Measurements from ENCODE around the gene FOXJ1.

FOXJ1 gene

GRCh38 chr17:76130473-76130872 lies 10.6 kb downstream of the FOXJ1 start:
- no peak for TF ChIP-seq FOXP2 (optimal IDR thresholded peaks at IDR 0.05; ENCODE audit: borderline replicate concordance, extremely low read depth, extremely low read length, insufficient read depth)
- no peak for TF ChIP-seq POLR2AphosphoS5 (IDR thresholded peaks at IDR 0.05; ENCODE audit: low read depth, low read length)
- no peak for TF ChIP-seq SIN3A (IDR thresholded peaks at IDR 0.05; ENCODE audit: borderline replicate concordance, insufficient read depth, low read length)
- TF ChIP-seq TAF1 (IDR thresholded peaks at IDR 0.05; ENCODE audit: borderline replicate concordance, insufficient read depth, low read length): no peak
- TF ChIP-seq REST (IDR thresholded peaks at IDR 0.05; ENCODE audit: insufficient read depth in 1 of 2, low read depth in 2 of 2, low read length in 2 of 2): no peak

GRCh38 chr17:76125922-76126321 lies 15.1 kb downstream of the FOXJ1 start:
- no peak for TF ChIP-seq FOXP2 (optimal IDR thresholded peaks at IDR 0.05; ENCODE audit: borderline replicate concordance, extremely low read depth, extremely low read length, insufficient read depth)
- no peak for TF ChIP-seq TAF1 (IDR thresholded peaks at IDR 0.05; ENCODE audit: borderline replicate concordance, insufficient read depth, low read length)
- TF ChIP-seq POLR2AphosphoS5 (IDR thresholded peaks at IDR 0.05; ENCODE audit: low read depth, low read length): no peak
- no peak for TF ChIP-seq REST (IDR thresholded peaks at IDR 0.05; ENCODE audit: insufficient read depth in 1 of 2, low read depth in 2 of 2, low read length in 2 of 2)
- no peak for TF ChIP-seq SIN3A (IDR thresholded peaks at IDR 0.05; ENCODE audit: borderline replicate concordance, insufficient read depth, low read length)

- TF ChIP-seq TAF1 (IDR thresholded peaks at IDR 0.05; ENCODE audit: borderline replicate concordance, insufficient read depth, low read length): no peak
- TF ChIP-seq SIN3A (IDR thresholded peaks at IDR 0.05; ENCODE audit: borderline replicate concordance, insufficient read depth, low read length): no peak
- no peak for TF ChIP-seq FOXP2 (optimal IDR thresholded peaks at IDR 0.05; ENCODE audit: borderline replicate concordance, extremely low read depth, extremely low read length, insufficient read depth)
- no peak for TF ChIP-seq REST (IDR thresholded peaks at IDR 0.05; ENCODE audit: insufficient read depth in 1 of 2, low read depth in 2 of 2, low read length in 2 of 2)
- TF ChIP-seq POLR2AphosphoS5 (IDR thresholded peaks at IDR 0.05; ENCODE audit: low read depth, low read length): no peak
Observed at GRCh38 chr17:76125391-76125675, 15.7 kb downstream of the FOXJ1 start.

GRCh38 chr17:76124582-76125390 lies 16.3 kb downstream of the FOXJ1 start:
- TF ChIP-seq SIN3A (IDR thresholded peaks at IDR 0.05; ENCODE audit: borderline replicate concordance, insufficient read depth, low read length) (no peak), TAF1 (IDR thresholded peaks at IDR 0.05; ENCODE audit: borderline replicate concordance, insufficient read depth, low read length) (no peak), REST (IDR thresholded peaks at IDR 0.05; ENCODE audit: insufficient read depth in 1 of 2, low read depth in 2 of 2, low read length in 2 of 2) (no peak), POLR2AphosphoS5 (IDR thresholded peaks at IDR 0.05; ENCODE audit: low read depth, low read length) (no peak), FOXP2 (optimal IDR thresholded peaks at IDR 0.05; ENCODE audit: borderline replicate concordance, extremely low read depth, extremely low read length, insufficient read depth) (no peak)

All from PFSK-1 (cell line).